Stimulated activated CD4-positive, alpha-beta T cell treated with anti-CD3 and anti-CD28 coated beads, Interleukin-12 subunit alpha, Interleukin-12 subunit beta, amount 100 ng/mL, for 4 hours (primary cell): Measurements from ENCODE around the gene RUBCN.
"Not testable (repeated sequence)": the region's sequence is repeated elsewhere in the genome, so short reads cannot be mapped to it uniquely, and the experiment has no call there.

Source experiments
- DNase-seq: peaks from one replicate; pipeline ENCODE4 v3.0.0-alpha.2; 2020

The RUBCN gene

DNA sequence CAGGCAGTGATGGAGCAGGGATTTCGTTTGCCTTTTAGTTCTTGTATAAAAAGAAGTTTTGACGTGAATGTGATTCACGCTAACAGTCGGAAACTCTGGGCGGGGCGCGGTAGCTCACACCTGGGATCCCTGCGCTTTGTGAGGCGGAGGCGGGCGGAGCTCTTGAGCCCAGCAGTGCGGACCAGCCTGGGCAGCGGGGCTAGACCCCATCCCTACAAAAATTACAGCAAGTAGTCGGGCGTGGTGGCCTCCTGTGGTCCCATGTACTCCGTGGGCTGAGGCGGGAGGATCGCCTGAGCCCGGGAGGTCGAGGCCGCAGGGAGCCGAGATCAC, 81.7 kb downstream of the RUBCN start:
- DNase-seq = not testable (repeated sequence)

DNA sequence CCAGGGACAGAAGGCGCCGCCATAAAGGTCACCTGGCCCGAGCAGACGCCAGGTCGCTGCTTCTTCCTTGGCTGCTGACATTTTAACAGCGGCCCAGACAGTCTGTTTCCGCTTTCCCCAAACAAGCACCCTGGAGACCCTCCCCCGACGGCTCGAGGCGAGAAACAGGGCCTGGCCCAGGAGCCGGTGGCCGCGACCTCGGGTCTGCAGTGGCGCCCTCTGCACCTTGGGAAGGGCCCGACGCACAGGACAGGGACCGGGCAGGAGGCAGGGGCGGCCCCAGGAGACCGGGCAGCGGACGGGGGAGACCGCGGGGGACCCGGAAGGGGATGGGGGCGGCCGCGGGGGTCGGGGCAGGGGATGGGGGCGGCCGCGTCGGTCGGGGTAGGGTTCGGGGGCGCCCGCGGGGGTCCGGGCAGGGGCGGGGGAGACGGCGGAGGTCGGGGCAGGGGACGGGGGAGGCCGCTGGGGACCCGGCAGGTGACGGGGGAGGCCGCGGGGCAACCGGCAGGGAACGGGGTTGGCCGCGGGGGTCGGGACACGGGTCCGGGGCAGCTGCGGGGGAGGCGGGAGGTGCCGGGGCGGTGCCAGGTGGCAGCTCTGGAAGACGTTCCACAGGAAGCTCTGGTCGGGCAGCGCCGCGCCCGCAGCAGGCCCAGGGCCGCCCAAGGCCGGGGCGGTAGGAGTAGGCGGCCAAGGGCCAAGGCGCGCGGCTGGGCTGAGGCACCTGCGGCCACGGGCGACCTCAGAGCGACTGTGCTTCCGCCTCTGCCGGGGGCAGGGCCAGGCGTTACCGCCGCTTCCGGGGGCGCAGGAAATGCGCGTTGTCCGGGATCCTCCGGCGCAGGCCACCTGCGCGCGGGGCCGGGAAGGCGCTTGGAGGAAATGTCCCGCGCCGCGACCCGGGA, 82.4 kb downstream of the RUBCN start:
- peak; percentile 38 for DNase-seq

DNA sequence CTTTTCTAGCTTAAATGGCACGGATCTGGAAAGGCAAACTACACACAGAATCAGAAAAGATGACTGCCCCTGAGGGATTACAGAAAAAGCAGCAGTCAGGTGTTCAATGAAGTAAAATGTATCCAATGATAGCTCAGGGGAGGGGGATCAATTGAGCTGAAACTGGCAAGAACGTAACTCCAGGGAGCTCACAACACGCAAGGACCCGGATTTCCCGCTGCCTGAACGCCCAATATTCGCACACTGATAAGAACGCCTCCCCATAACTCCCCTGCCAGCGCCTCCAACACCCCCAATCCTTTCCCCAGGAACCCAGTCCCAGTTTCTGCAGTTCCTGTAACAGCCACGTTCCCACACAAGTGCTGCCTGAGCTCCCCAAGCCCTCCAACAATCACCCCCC, 83.8 kb downstream of the RUBCN start:
- DNase-seq = not testable (repeated sequence)

DNA sequence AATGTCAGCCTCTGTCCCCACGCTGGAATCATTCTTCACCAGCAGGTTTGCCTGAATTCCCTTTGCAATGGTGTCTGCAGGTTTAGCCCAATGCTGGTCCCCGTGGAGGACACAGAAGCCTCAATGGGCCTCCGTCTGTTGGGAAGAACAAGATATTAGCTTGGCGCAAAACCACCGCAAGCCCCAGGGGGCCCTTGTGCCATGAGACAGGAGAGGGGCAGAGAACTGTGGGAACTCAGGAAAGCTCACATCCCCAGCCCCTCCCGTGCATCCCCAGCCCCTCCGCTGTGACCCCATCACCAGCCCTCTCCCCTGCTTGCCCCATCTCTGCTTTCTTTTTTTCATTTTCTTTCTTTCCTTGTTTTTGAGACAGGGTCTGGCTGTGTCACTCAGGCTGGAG, 89.1 kb downstream of the RUBCN start:
- DNase-seq = not testable (repeated sequence)

DNA sequence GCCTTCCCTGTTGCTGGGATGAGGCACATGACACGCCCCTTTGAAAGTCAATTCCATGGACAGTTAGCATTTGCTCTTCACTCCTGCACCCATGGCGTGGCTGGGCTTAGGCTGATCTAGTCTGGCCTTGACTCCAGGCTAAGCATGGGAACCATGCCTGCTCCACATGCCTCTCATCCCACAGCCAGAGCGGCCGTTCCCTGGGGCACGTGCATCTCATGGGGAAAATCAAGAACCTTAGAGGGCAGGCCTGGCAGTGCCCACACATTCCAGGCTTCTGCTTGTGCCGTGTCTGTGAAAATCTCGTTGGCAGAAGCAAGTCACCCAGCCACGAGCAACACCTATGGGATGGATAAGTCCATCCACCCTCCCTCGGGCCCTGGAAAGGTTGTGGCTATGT, 89.5 kb downstream of the RUBCN start:
- DNase-seq = not testable (repeated sequence)

DNA sequence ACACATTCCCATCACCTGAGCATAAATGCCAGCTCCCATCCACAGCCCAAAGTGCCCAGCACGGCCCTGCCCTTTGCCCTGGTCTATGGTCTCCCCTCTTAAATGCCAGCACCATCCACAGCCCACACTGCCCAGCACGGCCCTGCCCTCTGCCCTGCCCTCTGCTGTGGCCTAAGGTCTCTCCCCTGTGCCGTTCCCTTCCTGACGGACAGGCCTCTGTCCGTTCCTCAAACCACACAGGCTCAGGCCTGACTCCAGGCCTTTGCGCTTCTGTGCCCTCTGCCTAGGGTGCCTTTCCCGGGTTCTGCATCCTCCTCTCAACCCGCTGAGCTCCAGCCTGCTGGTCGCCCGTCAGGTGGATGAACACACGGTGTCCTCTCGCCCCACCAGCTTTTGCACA, 90.4 kb downstream of the RUBCN start:
- DNase-seq = not testable (repeated sequence)

DNA sequence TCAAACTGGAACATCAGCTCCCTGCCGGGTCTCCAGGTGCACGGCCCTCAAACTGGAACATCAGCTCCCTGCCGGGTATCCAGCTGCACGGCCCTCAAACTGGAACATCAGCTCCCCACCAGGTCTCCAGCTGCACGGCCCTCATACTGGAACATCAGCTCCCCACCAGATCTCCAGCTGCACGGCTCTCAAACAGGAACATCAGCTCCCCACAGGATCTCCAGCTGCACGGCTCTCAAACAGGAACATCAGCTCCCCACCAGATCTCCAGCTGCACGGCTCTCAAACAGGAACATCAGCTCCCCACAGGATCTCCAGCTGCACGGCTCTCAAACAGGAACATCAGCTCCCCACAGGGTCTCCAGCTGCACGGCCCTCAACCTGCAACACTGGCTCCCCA, 99.1 kb downstream of the RUBCN start:
- not testable (repeated sequence) for DNase-seq

DNA sequence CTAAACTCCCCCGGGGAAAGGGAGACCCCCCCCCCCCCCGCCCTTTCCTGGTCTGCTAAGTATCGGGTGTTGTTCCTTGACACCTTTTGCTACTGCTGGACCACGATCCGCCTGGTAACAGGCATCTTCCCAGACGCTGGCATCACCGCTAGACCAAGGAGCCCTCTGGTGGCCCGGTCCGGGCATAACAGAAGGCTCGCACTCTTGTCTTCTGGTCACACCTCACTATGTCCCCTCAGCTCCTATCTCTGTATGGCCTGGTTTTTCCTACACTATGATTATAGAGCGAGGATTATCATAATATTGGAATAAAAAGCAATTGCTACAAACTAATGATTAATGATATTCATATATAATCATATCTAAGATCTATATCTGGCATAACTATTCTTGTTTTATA, 104.7 kb downstream of the RUBCN start:
- not testable (repeated sequence) for DNase-seq

DNA sequence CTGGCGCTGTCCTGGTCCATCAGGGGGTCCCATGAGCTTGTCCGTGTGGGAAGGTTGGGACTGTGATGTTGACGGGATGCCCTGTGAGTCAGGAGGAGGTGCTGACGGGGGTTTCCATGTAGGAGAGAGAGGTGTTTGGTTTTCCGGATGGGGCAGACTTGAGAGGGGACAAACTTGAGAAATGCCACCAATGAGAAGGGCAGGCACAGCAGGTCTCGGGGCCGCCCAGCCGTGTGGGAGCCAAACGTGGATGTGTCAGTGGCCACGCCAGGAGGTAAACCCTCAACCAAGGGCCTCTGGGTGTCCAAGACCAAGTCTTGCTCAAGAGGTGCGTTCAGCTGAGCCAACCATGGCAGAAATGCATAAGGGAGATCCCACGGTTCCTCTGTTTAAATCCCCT, 105.9 kb downstream of the RUBCN start:
- not testable (repeated sequence) for DNase-seq

DNA sequence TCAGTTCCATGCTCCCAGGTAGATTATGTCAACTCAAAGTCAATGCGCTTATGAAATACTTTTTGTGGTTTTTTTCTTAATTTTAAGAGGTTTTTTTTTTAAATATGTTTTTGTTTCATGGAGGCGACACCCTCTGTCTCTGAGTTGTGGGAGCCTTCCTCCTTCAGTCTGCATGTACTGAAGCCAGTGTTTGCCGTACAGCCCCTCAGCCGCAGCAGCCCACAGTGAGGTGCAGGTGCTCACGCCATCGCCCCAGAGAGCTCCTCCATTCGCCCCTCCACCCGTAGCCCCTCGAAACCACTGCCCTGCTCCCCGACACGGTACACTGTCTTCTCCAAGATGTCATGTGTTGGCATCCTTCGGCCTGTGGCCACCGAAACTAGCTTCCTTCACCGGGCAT, 107.4 kb downstream of the RUBCN start:
- DNase-seq = not testable (repeated sequence)

DNA sequence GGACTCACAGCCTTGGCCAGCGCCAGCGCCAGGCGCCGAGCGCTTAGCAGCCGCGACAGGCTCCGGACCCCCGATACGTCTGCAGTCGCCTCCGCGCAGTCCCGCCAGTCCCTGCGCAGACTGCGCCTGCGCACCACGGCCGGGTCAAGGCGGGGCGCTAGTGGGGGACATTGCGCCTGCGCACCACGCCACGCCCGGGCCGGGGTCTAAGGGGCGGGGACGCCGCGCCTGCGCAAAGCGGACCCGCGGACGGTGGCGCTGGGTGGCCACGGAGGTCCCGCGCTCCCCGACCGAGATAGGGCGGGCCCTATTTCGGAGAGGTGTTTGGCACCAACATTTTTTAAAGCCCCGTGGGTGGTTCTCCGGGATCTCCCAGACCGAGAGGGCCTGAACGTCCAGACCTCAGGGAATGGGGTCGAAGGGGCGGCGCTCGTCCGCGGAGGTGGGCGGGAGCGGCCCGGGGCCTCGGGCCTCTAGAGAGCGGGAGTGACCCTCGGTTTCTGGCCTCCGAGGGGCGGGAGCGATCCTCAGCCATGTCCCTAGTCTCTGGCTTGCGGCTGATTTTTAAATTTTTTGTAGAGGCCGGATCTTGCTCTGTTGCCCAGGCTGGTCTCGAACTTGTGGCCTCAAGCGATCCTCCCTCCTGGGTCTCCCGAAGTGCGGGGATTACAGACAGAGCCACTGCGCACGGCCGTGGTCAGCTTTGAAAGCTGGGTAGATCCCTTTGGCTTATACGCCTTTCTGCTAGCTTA, 108.8 kb downstream of the RUBCN start:
- peak; percentile 90 for DNase-seq

DNA sequence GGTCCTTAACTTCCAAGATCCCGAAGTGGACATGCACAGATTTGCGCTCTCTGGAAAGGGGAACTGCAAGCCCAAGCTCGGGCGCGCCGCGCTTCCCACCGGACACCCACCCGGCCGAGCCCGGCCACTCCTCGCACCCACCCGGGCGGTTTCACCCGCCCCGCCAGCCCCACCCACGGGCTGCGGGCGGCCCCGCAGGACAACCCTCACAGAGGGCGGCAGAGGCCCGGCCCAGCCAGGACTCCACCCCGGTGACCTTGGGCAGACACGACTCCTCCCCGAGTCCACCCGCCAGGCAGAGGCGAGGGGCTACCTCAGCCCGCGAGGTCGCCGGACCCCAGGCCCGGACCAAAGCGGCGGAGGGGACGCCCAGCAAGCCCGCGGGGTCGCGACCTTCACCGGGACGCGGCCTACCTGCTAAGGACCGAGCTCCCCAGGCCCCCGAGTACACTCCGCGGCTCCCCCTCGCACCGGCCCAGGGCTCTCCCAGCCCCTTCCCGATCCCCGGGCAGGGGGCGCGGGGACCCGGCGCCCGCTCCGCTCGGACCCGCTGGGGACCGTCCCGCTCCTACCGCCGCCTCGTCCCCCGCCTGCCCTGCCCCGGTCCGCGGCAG, 109.4 kb downstream of the RUBCN start:
- not testable (repeated sequence) for DNase-seq

DNA sequence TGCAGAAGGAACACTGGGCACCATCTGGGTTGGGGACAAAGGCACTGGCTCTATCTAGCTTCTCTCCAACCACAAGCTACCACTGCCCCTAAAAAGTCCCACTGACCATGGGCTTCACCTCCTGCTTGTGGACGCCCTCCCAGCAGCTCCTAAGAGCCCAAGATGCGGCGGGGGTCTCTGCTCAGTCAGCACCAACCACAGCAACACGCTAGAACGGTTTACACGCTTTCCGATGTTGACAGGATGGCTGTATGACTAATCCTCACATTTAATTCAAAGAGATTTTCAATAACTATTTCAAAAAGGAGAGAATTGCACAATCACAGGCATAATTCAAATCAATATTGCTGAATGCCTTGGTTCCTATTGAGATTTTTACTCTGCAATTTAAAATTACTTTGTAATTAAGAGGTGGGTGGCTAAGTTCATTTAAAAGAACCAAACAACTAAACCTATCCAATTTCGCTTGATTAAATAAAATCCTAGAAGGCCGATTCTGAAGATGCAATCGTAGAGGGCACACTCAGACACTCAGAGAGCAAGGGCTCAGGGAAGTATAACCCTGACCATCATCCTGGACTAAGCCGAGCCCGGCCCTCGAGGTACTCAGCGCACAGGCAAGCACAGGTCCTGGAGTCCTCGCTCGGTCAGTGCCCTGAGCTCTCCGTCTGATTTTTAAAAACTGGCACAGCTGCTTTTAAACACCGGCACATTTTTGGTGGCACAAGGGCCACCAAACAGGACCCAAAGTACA, 110.1 kb downstream of the RUBCN start:
- DNase-seq = not testable (repeated sequence)

DNA sequence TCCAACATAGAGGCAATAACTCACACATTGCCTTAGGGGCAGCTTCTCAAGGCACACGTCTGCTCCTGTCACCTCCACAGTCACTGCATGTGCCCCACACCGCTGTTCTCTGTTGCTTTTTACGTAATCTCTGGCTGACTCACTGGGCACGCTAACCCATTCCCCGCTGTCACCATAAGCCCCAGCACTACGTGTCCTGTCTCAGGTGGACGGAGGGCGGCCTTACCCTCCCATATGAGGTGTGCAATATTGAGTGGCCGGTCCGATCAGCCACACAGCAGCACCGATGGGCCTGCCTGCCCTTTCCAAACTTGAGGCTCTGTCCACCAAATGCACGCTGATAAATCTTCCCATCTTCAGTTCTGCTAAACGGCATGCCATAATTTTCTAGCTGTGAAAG, 115.2 kb downstream of the RUBCN start:
- DNase-seq = not testable (repeated sequence)
